ENCODE measurements around the gene SUGCT.

DNA sequence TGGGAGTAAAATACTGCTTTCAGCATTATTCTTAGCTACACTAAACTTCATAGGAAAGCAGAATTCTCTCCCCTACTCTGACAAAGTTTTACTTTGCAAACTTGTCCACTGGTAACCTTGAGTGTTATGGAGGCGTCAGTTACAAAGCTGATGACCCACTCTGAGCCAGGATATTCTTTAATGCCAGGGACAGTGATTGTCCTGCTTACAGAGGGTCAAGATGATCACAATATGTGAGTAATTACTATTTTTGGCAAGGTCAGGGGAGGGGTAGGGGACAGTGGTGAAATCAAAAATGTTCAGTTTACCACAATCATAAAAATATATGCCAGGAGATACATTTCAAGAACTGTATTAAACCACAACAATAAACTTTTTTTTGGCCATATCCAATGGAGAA, 520.6 kb downstream of the SUGCT start:
- TF ChIP-seq CTCF (conservative IDR thresholded peaks at IDR 0.05; ENCODE audit: low read length) (no peak), EZH2phosphoT487 (IDR thresholded peaks at IDR 0.05; ENCODE audit: borderline replicate concordance) (no peak)
